Small intestine (tissue), 7 donors: ENCODE results near the gene MDM2. TPM values are rescaled to one million over a fixed set of nuclear protein-coding genes. Genes with fewer than 3 reads are reported as not detected.
"Not testable (repeated sequence)": the region's sequence is repeated elsewhere in the genome, so short reads cannot be mapped to it uniquely, and the experiment has no call there.

Experiments used
- DNase-seq, 2 donors: peaks; one replicate each; pipeline versions ENCODE4 v3.0.0 to v3.0.0-alpha.2; 2013
- FAIRE-seq: peaks from 2 replicates; lab custom pipeline; 2012; peaks lifted over from hg19 to GRCh38; lab: Jason Lieb, UNC
- H3K27ac ChIP-seq, 3 donors: one replicate each; pipeline ENCODE4 v1.5.1; 2013; ENCODE audit warnings: low read length in 2 of 3, mild to moderate bottlenecking in 2 of 3, control low read depth in 1 of 3, inconsistent platforms in 1 of 3, low read depth in 1 of 3, moderate library complexity in 1 of 3
- H3K27me3 ChIP-seq, 3 donors: one replicate each; pipeline ENCODE4 v1.6.1; 2013; ENCODE audit warnings: low read length in 3 of 3, inconsistent platforms in 1 of 3; ENCODE audit not compliant: control insufficient read depth in 3 of 3, insufficient read depth in 3 of 3
- H3K36me3 ChIP-seq, 3 donors: one replicate each; pipeline ENCODE4 v1.6.1; 2013; ENCODE audit warnings: low read length in 3 of 3, inconsistent platforms in 1 of 3, low read depth in 1 of 3, mild to moderate bottlenecking in 1 of 3, moderate library complexity in 1 of 3; ENCODE audit not compliant: control insufficient read depth in 3 of 3, insufficient read depth in 2 of 3
- H3K4me1 ChIP-seq, 3 donors: one replicate each; pipeline ENCODE4 v1.6.1; 2013; ENCODE audit warnings: low read length in 2 of 3, inconsistent platforms in 1 of 3, low read depth in 1 of 3, mild to moderate bottlenecking in 1 of 3, moderate library complexity in 1 of 3; ENCODE audit not compliant: control insufficient read depth in 3 of 3, insufficient read depth in 2 of 3
- H3K4me3 ChIP-seq, 3 donors: one replicate each; pipeline ENCODE4 v1.5.1; 2013; ENCODE audit warnings: low read length in 3 of 3, control low read depth in 1 of 3, inconsistent platforms in 1 of 3, low read depth in 1 of 3, mild to moderate bottlenecking in 1 of 3, moderate library complexity in 1 of 3
- H3K9me3 ChIP-seq, 2 donors: one replicate each; pipeline ENCODE4 v1.6.1; 2013; ENCODE audit warnings: low read depth in 1 of 2, low read length in 1 of 2; ENCODE audit not compliant: control insufficient read depth in 2 of 2, insufficient read depth in 1 of 2
- WGBS, 3 donors: extraction: QIAGEN DNeasy Blood & Tissue Kit; methylation state at CpG; one replicate each; pipeline ENCODE4 v1.1.7; 2013; 5-methylcytosine and 5-hydroxymethylcytosine counted together
- polyA plus RNA-seq, 4 donors: library from polyadenylated mRNA; stranded (reverse) in 3 of 4; unstranded in 1 of 4; fragments of 200-250 nt in 3 of 4; fragments of 120-200 nt in 1 of 4; gene quantifications; one replicate each; pipeline versions ENCODE4 v1.2.1 to v1.2.3, GENCODE V29; 2013
- donor health status: healthy with polysubstance abuse.
- donor health status: control.
- donor health status: control.
- donor health status: Bipolar disorder and iron deficiency.
- donor health status: healthy.

MDM2 gene
- polyA plus RNA-seq, 4 donors: 20.8 to 44.1 (median 29.6) TPM

DNA sequence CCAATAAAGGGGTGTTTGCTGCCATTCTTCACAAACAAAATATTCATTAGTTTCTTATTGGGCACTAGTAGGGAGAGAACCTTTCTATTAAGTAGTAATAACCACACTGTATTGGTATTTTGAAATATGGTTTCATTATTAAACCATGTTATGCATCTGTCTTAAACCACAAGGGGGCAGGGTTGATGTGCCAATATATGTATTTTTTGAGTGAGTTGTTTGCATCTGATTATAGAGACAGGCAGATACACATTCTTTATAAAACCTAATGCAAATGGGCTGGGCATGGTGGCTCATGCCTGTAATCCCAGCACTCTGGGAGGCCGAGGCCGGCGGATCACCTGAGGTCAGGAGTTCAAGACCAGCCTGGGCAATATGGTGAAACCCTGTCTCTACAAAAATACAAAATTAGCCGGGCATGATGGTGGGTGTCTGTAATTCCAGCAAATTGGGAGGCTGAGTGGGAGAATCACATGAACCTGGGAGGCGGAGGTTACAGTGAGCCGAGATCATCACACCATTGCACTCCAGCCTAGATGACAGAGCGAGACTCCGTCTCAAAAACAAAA is 56.0 kb downstream of the MDM2 start:
- H3K4me1 ChIP-seq, H3K27ac ChIP-seq, H3K9me3 ChIP-seq, H3K4me3 ChIP-seq, FAIRE-seq, H3K27me3 ChIP-seq: not testable (repeated sequence)
- DNase-seq: peak; percentile 52 to 66
- 65 to 78% (median 76%) methylated on average over 8 of the region's 8 CpGs for WGBS, 3 donors
- H3K36me3 ChIP-seq: peaks cover 0 to 13% (median under 1%) of the 10 kb centered on the region in 3 donors

DNA sequence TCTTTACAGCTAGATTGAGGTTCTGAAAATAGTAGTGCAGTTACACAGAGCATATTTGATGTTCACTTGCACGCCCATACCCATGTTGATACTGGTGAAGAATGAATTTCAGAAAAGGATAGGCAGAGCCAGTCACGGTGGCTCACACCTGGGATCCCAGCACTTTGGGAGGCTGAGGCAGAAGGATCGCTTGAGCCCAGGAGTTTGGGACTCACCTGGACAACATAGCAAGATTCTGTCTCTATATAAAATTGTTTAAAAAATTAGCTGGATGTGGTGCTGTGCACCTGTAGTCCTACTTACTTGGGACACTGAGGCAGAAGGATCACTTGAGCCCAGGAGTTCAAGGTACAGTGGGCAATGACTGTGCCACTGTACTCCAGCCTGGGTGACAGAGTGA is 56.6 kb downstream of the MDM2 start:
- H3K4me3 ChIP-seq: no peak overlapping the region
- no peak overlapping the region for H3K27ac ChIP-seq
- peaks cover 0 to 13% (median 3%) of the 10 kb centered on the region in 3 donors for H3K36me3 ChIP-seq
- H3K9me3 ChIP-seq: no peaks in the 10 kb centered on the region
- DNase-seq: no peak
- H3K4me1 ChIP-seq: no peaks in the 10 kb centered on the region
- FAIRE-seq: no peak
- 87 to 95% (median 95%) methylated on average over 3 of the region's 3 CpGs for WGBS, 3 donors
- no peaks in the 10 kb centered on the region for H3K27me3 ChIP-seq

DNA sequence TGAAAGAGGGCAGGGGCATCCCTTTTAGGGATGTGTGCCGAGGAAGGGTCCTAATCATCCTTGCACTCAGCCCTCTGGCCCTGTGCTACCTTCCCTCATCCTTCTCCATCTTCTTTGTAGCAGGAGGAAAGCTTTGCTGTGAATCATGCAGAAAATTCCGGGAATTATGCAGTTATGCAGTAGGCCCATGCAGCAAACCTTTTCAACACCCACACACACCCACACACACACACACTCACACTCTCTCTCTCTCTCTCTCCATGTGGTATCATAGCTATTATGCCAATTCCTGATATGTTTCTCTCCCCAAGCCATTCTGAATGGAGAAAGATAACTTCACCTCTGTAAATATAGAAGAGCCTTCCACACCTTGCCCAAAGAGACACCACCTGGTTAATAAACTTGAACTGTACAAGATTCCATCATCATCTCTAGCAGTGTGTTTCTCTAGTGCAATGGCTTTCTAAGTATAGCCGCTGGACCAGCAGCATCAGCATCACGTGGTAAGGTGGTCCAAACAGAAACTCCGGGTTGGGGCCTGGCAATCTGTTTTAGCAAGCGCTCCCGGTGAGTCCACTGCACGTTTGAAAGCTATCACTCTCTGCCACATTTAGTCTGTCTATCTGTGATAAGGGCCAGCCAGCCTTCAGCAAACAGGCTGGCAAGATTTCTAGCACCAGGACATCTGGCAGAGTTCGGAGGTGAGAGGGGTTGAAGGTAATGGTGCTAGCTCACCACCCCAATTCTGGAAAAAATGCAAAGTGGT is 57.6 kb downstream of the MDM2 start:
- FAIRE-seq: no peak
- WGBS, 3 donors: 76 to 88% (median 87%) methylated on average over 9 of the region's 9 CpGs
- no peak overlapping the region for H3K27ac ChIP-seq
- DNase-seq: no peak
- no peaks in the 10 kb centered on the region for H3K4me1 ChIP-seq
- no peaks in the 10 kb centered on the region for H3K27me3 ChIP-seq
- peaks cover 0 to 17% (median 3%) of the 10 kb centered on the region in 3 donors for H3K36me3 ChIP-seq
- no peaks in the 10 kb centered on the region for H3K9me3 ChIP-seq
- H3K4me3 ChIP-seq: no peak overlapping the region

DNA sequence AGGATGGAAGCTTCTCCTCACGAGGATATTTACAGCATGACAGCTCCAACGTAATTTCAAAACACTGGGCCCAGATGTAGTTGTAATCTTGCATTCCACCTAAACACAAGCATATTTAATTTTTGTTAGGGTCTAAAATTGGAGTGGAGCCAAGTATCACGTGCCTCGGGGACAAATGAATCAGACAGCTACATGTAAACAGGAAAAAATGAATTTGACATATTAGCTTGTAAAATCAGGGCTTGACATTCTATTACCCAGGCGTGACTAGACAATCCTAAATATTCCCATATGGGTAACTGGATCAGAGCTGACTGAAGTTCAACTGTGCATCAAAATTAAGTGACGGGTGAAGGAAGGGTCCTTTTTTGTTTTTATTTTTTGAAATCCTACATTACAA is 59.0 kb downstream of the MDM2 start:
- FAIRE-seq: no peak
- no peaks in the 10 kb centered on the region for H3K4me1 ChIP-seq
- H3K27ac ChIP-seq: no peak overlapping the region
- H3K27me3 ChIP-seq: no peaks in the 10 kb centered on the region
- peaks cover 0 to 21% (median 3%) of the 10 kb centered on the region in 3 donors for H3K36me3 ChIP-seq
- no peak overlapping the region for H3K4me3 ChIP-seq
- 55 to 64% (median 61%) methylated on average over 6 of the region's 6 CpGs for WGBS, 3 donors
- no peak for DNase-seq
- no peaks in the 10 kb centered on the region for H3K9me3 ChIP-seq

DNA sequence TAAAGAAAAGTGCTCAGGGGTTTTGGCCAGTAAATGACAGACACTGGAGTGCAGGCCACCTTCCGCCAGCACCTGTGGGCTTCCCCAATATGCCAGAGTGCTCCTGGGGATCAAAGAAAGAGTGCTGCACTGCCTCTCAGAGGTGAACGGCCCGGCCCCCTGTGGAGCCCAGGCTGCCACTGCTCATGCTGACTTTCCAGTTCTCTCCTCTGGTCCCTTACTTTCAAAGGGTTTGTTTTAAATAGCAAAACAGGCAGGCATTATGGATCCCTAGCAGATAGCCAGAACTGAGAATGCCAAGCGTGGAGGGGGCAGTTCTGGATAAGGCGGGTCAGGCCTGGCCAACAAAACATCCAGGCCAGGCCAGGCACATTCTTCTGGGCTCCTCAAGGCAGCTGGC is 59.6 kb downstream of the MDM2 start:
- WGBS, 3 donors: 84 to 93% (median 89%) methylated on average over 5 of the region's 5 CpGs
- peaks cover 0 to 21% (median 3%) of the 10 kb centered on the region in 3 donors for H3K36me3 ChIP-seq

DNA sequence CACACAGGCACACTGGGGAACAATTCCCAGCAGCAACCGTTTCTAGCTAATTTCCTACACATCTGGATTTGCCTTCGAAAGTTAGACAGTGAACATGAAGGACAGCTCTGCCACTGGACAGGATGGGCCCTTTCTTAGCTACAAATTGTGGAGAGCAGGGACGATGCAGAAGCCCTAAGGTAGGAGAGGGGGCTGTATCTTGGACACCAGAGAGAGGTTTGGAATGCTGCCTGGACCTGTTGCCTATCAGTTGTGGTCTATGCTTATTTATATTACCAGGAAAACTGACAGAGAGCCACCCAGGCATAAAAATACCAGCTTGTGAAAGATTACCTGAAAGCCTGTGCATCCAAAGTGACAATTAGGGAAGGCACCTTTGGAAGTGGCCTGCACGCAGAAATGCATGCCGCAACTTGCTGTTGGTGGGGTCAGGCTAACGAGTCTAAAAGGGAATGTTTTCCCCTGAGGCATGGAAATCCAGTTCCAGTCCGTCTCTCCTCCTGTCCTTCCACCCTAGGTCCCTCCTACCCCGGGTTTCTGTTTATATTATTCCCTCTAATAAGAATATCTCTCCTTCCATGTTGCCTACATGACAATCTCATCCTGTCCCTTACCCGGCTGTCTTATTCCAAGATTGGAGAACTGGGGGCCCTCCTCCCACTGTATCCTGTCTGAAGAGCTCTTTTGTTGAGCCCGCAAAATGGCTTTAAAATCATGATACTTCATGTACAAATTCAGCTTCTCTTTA is 60.2 kb downstream of the MDM2 start:
- H3K4me3 ChIP-seq: no peak overlapping the region
- peaks cover 0 to 21% (median 3%) of the 10 kb centered on the region in 3 donors for H3K36me3 ChIP-seq
- no peak overlapping the region for H3K27ac ChIP-seq
- no peaks in the 10 kb centered on the region for H3K4me1 ChIP-seq
- 79 to 85% (median 82%) methylated on average over 10 of the region's 10 CpGs for WGBS, 3 donors
- no peaks in the 10 kb centered on the region for H3K9me3 ChIP-seq
- no peak for DNase-seq
- no peaks in the 10 kb centered on the region for H3K27me3 ChIP-seq
- no peak for FAIRE-seq

More for the DNA sequence above, 59.6 kb downstream of the MDM2 start:
- Histone ChIP-seq H3K4me1 (no peaks in the 10 kb centered on the region), H3K27ac (no peak overlapping the region), H3K4me3 (no peak overlapping the region), H3K27me3 (no peaks in the 10 kb centered on the region), H3K9me3 (no peaks in the 10 kb centered on the region)
- FAIRE-seq (no peak), DNase-seq (no peak)

DNA sequence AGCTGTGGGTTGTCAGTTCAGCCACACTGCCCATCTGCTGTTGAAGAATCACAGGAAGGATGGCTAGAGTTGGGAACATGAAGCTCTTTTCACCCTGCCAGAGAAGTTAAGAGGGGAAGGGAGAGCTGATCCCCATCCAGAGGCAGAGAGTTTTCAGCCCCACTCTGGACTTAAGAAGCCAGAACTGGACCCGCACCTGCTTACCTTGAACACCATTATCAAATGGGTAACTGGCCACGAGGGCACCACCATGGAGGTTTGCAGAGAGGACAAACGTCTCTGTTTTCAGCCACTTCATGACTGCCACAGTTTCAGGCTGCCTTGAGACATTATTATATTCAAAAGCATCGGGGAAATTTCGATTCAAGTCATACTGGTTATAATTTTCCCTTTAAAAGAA is 62.0 kb downstream of the MDM2 start:
- FAIRE-seq: no peak
- Histone ChIP-seq H3K36me3 (peaks cover 0 to 20% (median 3%) of the 10 kb centered on the region in 3 donors), H3K4me1 (no peaks in the 10 kb centered on the region), H3K9me3 (no peaks in the 10 kb centered on the region), H3K27me3 (no peaks in the 10 kb centered on the region), H3K27ac (no peak overlapping the region), H3K4me3 (no peak overlapping the region)
- no peak for DNase-seq
- 86 to 91% (median 89%) methylated on average over 5 of the region's 5 CpGs for WGBS, 3 donors

DNA sequence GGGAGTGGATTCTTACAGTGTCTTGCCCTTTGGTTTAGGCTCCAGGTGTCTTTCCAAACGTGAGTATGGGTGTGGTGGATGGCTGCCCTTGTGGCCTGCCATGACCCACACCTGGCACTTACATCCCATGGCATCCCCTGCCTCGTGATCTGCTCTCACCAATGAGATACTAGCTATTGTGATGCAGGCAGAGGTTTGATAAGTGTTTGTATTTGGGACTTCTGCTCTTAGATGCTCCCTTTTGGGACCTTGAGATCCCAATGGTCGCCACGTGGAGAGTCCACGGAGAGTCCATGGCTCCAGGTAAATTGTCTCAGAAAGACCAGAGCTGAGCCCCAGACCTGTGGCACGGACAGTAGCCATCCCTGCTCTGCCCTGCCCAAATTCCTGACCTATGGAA is 62.5 kb downstream of the MDM2 start:
- H3K4me1 ChIP-seq: no peaks in the 10 kb centered on the region
- no peak overlapping the region for H3K4me3 ChIP-seq
- 62 to 82% (median 72%) methylated on average over 6 of the region's 6 CpGs for WGBS, 3 donors
- FAIRE-seq (no peak), DNase-seq (no peak)
- H3K9me3 ChIP-seq: no peaks in the 10 kb centered on the region
- no peak overlapping the region for H3K27ac ChIP-seq
- no peaks in the 10 kb centered on the region for H3K27me3 ChIP-seq
- H3K36me3 ChIP-seq: peaks cover 0 to 20% (median 3%) of the 10 kb centered on the region in 3 donors
